Measurements from ENCODE around the gene WNT3A. TPM values are rescaled to one million over a fixed set of nuclear protein-coding genes. Genes with fewer than 3 reads are reported as not detected.

Gene WNT3A
- polyA plus RNA-seq, 1 of the 3 experiments (the other 2 are of a cell fraction), result not detected

DNA sequence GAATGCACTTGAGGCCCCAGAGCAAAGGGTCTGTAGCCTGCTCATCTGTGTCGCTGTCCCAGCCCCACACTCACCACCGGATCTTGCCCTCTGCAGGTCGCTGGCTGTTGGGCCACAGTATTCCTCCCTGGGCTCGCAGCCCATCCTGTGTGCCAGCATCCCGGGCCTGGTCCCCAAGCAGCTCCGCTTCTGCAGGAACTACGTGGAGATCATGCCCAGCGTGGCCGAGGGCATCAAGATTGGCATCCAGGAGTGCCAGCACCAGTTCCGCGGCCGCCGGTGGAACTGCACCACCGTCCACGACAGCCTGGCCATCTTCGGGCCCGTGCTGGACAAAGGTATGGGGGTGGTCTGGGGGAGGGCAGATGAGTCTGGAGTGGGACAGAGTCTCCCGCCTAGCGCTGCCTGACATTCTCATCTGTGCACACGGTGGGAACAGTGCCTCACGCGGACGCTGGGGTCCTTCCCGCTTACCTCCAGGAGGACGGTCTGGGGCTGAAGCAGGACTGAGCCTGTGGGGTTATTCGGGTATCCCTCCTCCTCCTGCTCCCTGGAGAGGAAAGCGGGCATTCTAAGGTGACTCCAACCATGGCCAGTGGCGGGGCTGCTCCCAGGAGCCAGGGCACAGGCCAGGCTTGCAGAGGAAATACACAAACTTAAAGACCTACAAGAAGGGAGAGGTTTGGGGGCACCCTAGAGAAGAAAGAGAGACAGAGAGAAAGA, 15.9 kb downstream of the WNT3A start:
- Histone ChIP-seq H3K4me3 (ENCODE audit: low read depth in 2 of 2, low read length in 1 of 2) (no peak overlapping the region), H4K20me1 (ENCODE audit: insufficient read depth) (no peaks in the 10 kb centered on the region), H3K9ac (no peak overlapping the region), H3K36me3 (replicated peaks in 1 of 2; ENCODE audit: control insufficient read depth in 1 of 2, insufficient read depth in 2 of 2, low read length in 1 of 2) (no peaks in the 10 kb centered on the region), H3K27me3 (ENCODE audit: insufficient read depth) (no peaks in the 10 kb centered on the region; the same call in 1 of the 2 replicates), H3K79me2 (ENCODE audit: insufficient read depth) (no peaks in the 10 kb centered on the region), H3K9me2 (no peaks in the 10 kb centered on the region), H3K4me1 (ENCODE audit: control insufficient read depth in 1 of 2, insufficient read depth in 2 of 2, low read depth in 1 of 2, low read length in 1 of 2) (no peaks in the 10 kb centered on the region), H3K4me2 (no peak overlapping the region), H3K27ac (ENCODE audit: low read depth in 2 of 2, low read length in 1 of 2) (no peak overlapping the region), H3F3A (replicated peaks; ENCODE audit: insufficient read depth) (no peaks in the 10 kb centered on the region), H2AFZ (ENCODE audit: low read depth) (no peak overlapping the region), H3K9me3 (no peaks in the 10 kb centered on the region)
- POLR2A ChIA-PET, result no interaction called here
- no peak for DNase-seq
- TF ChIP-seq ELF1 (IDR thresholded peaks at IDR 0.05), result no peak
- TF ChIP-seq YY1 (IDR thresholded peaks at IDR 0.05; ENCODE audit: low read depth), result no peak
- no peak for TF ChIP-seq POLR2AphosphoS5 (IDR thresholded peaks at IDR 0.05; ENCODE audit: low read depth, low read length)
- TF ChIP-seq, protein P1, sequence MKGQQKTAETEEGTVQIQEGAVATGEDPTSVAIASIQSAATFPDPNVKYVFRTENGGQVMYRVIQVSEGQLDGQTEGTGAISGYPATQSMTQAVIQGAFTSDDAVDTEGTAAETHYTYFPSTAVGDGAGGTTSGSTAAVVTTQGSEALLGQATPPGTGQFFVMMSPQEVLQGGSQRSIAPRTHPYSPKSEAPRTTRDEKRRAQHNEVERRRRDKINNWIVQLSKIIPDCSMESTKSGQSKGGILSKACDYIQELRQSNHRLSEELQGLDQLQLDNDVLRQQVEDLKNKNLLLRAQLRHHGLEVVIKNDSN (IDR thresholded peaks at IDR 0.05; ENCODE audit: borderline replicate concordance, low read depth), result no peak
- TF ChIP-seq GABPA (IDR thresholded peaks at IDR 0.05; ENCODE audit: low read depth), result no peak
- TF ChIP-seq, protein P2, sequence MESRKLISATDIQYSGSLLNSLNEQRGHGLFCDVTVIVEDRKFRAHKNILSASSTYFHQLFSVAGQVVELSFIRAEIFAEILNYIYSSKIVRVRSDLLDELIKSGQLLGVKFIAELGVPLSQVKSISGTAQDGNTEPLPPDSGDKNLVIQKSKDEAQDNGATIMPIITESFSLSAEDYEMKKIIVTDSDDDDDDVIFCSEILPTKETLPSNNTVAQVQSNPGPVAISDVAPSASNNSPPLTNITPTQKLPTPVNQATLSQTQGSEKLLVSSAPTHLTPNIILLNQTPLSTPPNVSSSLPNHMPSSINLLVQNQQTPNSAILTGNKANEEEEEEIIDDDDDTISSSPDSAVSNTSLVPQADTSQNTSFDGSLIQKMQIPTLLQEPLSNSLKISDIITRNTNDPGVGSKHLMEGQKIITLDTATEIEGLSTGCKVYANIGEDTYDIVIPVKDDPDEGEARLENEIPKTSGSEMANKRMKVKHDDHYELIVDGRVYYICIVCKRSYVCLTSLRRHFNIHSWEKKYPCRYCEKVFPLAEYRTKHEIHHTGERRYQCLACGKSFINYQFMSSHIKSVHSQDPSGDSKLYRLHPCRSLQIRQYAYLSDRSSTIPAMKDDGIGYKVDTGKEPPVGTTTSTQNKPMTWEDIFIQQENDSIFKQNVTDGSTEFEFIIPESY (IDR thresholded peaks at IDR 0.05; ENCODE audit: borderline replicate concordance, low read depth), result no peak
- WGBS (ENCODE audit: low lambda C conversion rate), result 61% methylated on average over 22 of the region's 28 CpGs
- CTCF ChIA-PET, result interaction anchor here (1.1 kb wide), 1 partner anchor 23 kb away, joined by 3 read pairs; no protein-coding TSS in a partner anchor

DNA sequence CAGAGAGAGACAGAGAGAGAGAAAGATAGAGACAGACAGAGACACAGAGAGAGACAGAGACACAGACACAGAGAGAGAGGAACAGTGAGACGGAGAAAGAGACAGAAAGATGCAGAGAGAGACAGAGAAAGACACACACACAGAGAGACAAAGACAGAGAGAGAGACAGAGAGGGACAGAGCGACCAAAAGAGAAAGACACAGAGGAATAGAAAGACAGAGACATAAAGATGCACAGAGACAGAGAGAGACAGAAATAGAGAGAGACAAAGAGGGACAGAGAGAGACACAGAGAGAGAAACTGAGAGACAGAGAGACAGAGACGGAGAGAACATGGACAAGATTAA, 16.5 kb downstream of the WNT3A start:
- no peaks in the 10 kb centered on the region for H3K79me2 ChIP-seq (ENCODE audit: insufficient read depth)
- no peak overlapping the region for H2AFZ ChIP-seq (ENCODE audit: low read depth)
- 9% methylated on average over 3 of the region's 3 CpGs for WGBS (ENCODE audit: low lambda C conversion rate)
- no peaks in the 10 kb centered on the region for H3K9me3 ChIP-seq
- no peak for DNase-seq
- no peaks in the 10 kb centered on the region for H3K36me3 ChIP-seq (replicated peaks in 1 of 2; ENCODE audit: control insufficient read depth in 1 of 2, insufficient read depth in 2 of 2, low read length in 1 of 2)
- H3K27ac ChIP-seq (ENCODE audit: low read depth in 2 of 2, low read length in 1 of 2), result no peak overlapping the region
- no peaks in the 10 kb centered on the region for H4K20me1 ChIP-seq (ENCODE audit: insufficient read depth)
- no peaks in the 10 kb centered on the region for H3K9me2 ChIP-seq
- ChIA-PET CTCF (interaction anchor here (1.5 kb wide), 1 partner anchor 23 kb away, joined by 4 read pairs; no protein-coding TSS in a partner anchor), POLR2A (no interaction called here)
- H3K27me3 ChIP-seq (ENCODE audit: insufficient read depth), result no peaks in the 10 kb centered on the region; the same call in 1 of the 2 replicates
- H3K9ac ChIP-seq, result no peak overlapping the region
- no peak overlapping the region for H3K4me2 ChIP-seq
- H3F3A ChIP-seq (replicated peaks; ENCODE audit: insufficient read depth), result no peaks in the 10 kb centered on the region
- H3K4me1 ChIP-seq (ENCODE audit: control insufficient read depth in 1 of 2, insufficient read depth in 2 of 2, low read depth in 1 of 2, low read length in 1 of 2), result no peaks in the 10 kb centered on the region
- TF ChIP-seq, protein P3, sequence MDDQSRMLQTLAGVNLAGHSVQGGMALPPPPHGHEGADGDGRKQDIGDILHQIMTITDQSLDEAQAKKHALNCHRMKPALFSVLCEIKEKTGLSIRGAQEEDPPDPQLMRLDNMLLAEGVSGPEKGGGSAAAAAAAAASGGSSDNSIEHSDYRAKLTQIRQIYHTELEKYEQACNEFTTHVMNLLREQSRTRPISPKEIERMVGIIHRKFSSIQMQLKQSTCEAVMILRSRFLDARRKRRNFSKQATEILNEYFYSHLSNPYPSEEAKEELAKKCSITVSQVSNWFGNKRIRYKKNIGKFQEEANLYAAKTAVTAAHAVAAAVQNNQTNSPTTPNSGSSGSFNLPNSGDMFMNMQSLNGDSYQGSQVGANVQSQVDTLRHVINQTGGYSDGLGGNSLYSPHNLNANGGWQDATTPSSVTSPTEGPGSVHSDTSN (IDR thresholded peaks at IDR 0.05), result no peak
- no peak overlapping the region for H3K4me3 ChIP-seq (ENCODE audit: low read depth in 2 of 2, low read length in 1 of 2)

Data from SK-N-SH (cell line).